Measurements from ENCODE around the gene HCK. TPM values are rescaled to one million over a fixed set of nuclear protein-coding genes. Genes with fewer than 3 reads are reported as not detected.

The HCK gene
- total RNA-seq, 2 experiments from 2014 or later, result not detected

GRCh38 chr20:32051720-32052089 is 337 bp upstream of the HCK start:
- H3K9me3 Mint-ChIP-seq, result no peaks in the 10 kb centered on the region
- peaks cover 11% of the 10 kb centered on the region for H3K4me1 Mint-ChIP-seq (ENCODE audit: low read depth)
- CTCF ChIA-PET, result no interaction called here
- no peak overlapping the region for H3K27ac Mint-ChIP-seq
- no peak for DNase-seq
- H3K36me3 Mint-ChIP-seq (ENCODE audit: low read depth), result no peaks in the 10 kb centered on the region
- H3K4me3 Mint-ChIP-seq, result peak overlapping the region; percentile 63
- H3K27me3 Mint-ChIP-seq (ENCODE audit: low read depth), result peaks cover 45% of the 10 kb centered on the region
- intact Hi-C loops (cut with micrococcal nuclease), result no loop called here

DNA sequence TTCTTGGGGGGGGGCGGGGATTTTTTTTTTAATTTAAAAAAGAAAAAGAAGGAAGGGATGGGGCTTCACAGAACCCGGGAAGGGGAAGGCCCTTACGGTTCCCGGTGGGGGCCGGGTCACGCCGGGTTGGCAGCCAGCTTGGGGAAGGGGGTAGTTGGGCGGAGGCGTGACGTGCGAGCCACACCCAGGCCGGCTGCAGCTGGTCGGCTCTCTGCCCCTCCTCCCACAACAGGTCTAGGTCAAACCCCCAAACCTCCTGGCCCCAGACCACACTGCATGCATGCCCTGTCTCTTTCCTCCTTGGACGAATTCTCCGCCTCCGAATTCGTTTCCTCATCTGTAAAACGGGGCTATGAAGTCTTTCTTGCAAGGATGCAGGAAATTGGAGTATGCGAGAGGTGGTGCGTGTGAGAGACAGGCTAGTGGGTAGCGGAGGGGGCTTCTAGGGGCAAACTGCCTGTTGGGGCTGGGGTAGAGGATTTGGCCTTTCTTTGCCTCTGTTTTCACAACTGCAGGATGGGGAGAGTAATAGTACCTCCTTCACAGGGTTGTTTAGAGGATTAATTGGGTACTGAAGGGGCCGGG is 828 bp downstream of the HCK start:
- Mint-ChIP-seq H3K9me3 (no peaks in the 10 kb centered on the region), H3K4me1 (ENCODE audit: low read depth) (peaks cover 11% of the 10 kb centered on the region), H3K4me3 (no peak overlapping the region), H3K36me3 (ENCODE audit: low read depth) (no peaks in the 10 kb centered on the region), H3K27ac (no peak overlapping the region), H3K27me3 (ENCODE audit: low read depth) (peaks cover 47% of the 10 kb centered on the region)
- CTCF ChIA-PET, result interaction anchor here (1.2 kb wide), 1 partner anchor 15 kb away, joined by 4 read pairs; no protein-coding TSS in a partner anchor
- DNase-seq, result peak; percentile 11
- intact Hi-C loops (cut with micrococcal nuclease), result no loop called here

DNA sequence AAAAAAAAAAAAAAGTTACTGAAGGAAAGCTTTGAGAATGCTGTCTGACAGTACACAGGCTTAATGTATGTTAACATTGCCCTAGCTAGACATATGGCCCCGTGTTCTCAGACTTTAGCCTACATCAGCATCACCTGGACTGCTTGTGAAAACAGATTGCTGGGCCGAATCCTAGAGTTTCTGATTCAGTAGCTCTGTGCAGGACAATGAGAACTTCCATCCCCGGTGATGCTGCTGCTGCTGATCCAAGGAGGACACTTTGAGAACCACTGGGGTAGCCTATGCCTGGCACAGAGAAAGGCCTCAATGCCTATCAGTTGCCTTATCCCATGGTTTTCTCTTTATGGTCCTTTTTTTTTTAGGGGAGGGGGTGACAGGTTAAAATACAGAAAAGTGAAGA is 1.6 kb downstream of the HCK start:
- Mint-ChIP-seq H3K9me3 (no peaks in the 10 kb centered on the region), H3K4me1 (ENCODE audit: low read depth) (peaks cover 11% of the 10 kb centered on the region), H3K4me3 (no peak overlapping the region), H3K27ac (no peak overlapping the region), H3K27me3 (ENCODE audit: low read depth) (peaks cover 47% of the 10 kb centered on the region), H3K36me3 (ENCODE audit: low read depth) (no peaks in the 10 kb centered on the region)
- CTCF ChIA-PET, result interaction anchor here (1.2 kb wide), 1 partner anchor 16 kb away, joined by 4 read pairs; no protein-coding TSS in a partner anchor
- intact Hi-C loops (cut with micrococcal nuclease), result no loop called here
- DNase-seq, result no peak

DNA sequence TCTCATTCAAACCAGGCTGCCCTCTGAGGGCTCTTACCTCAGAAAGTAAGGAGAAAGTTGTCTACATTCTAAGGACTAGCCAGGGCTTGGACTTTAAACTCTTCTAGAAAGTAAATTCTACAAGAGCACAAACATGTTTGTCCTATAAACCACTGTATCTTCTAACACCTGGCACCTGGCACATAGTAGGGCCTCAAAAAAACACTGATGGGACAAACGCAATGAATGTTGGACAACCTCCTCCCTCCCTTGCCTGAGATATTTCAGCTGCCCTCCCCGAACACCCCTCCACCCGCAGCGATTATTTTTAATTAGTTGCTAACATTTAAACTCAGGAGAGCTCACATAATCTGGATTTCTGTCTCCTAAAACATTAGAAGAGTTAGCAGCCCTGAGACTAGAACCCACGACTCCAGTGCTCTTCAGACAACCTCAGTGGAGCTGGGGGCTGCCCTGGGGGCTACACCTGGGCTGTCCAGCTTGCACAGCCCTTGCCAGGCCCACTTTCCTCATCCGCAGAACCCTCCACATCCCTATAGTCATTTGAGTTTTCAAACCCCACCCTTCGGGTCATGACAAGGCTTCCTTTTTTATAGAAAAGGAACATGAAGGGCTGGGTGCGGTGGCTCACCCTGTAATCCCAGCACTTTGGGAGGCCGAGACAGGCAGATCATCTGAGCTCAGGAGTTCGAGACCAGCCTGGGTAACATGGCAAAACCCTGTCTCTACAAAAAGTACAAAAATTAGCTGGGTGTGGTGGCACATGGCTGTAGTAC is 4.9 kb downstream of the HCK start:
- Mint-ChIP-seq H3K27me3 (ENCODE audit: low read depth) (peaks cover 42% of the 10 kb centered on the region), H3K4me3 (no peak overlapping the region), H3K36me3 (ENCODE audit: low read depth) (no peaks in the 10 kb centered on the region), H3K27ac (no peak overlapping the region), H3K4me1 (ENCODE audit: low read depth) (peaks cover 5% of the 10 kb centered on the region), H3K9me3 (no peaks in the 10 kb centered on the region)
- DNase-seq, result no peak
- intact Hi-C loops (cut with micrococcal nuclease), result no loop called here
- CTCF ChIA-PET, result no interaction called here

DNA sequence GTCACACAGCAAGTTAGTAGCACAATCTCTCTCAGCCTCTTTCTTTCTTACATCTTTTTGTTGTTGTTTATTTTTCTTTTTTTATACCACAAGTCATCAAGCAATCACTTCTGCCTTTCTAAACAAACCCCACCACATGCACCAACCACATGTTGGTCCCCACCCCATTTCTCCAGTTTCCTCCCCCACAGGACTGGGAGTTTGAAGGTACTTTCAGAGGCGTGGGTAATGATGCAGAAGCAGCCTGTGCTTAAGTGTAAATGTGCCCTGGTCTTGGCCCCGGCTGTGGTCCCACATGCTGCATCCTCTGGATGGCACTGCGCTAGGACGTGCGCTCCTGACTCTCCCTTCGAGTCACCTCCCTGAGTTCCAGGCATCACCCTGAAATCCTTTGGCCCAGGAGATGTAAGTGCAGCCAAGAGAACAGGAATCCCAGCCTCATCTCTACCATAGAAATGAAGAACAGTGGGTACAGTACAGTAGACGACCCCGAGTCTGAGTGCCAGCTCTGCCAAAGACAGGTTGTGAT is 5.7 kb downstream of the HCK start:
- Mint-ChIP-seq H3K27ac (no peak overlapping the region), H3K4me1 (ENCODE audit: low read depth) (peaks cover 6% of the 10 kb centered on the region), H3K4me3 (no peak overlapping the region), H3K9me3 (no peaks in the 10 kb centered on the region), H3K27me3 (ENCODE audit: low read depth) (peaks cover 42% of the 10 kb centered on the region), H3K36me3 (ENCODE audit: low read depth) (no peaks in the 10 kb centered on the region)
- intact Hi-C loops (cut with micrococcal nuclease), result no loop called here
- DNase-seq, result no peak
- CTCF ChIA-PET, result no interaction called here

- Mint-ChIP-seq H3K9me3 (no peaks in the 10 kb centered on the region), H3K27ac (no peak overlapping the region), H3K27me3 (ENCODE audit: low read depth) (peaks cover 32% of the 10 kb centered on the region), H3K4me3 (no peak overlapping the region), H3K36me3 (ENCODE audit: low read depth) (no peaks in the 10 kb centered on the region), H3K4me1 (ENCODE audit: low read depth) (peaks cover 6% of the 10 kb centered on the region)
- no peak for DNase-seq
- CTCF ChIA-PET, result interaction anchor here (0.7 to 0.9 kb wide), 2 partner anchors 27 to 235 kb away, joined by 3 read pairs; no protein-coding TSS in a partner anchor
- intact Hi-C loops (cut with micrococcal nuclease), result no loop called here
Observed at GRCh38 chr20:32059189-32059588, 7.1 kb downstream of the HCK start.

DNA sequence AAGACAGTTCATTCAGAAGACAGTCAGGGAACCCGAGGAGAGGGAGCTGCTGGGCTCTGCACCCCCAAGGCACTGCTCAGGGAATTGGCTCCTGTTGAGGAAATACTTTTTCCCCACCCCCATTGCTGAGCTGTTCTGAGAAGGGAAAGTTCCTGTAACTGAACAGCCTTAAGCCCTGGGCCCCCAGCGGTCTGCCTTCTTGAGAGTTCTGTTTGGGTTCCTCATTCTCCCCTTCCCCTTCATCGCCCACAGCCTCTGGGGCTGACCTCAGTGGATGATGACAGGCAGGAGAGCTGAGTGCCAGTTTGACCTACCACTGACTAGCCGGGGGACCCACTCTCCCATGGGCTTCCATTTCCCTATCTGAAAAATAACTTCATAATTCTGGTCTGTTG is 10.7 kb downstream of the HCK start:
- Mint-ChIP-seq H3K4me3 (no peak overlapping the region), H3K27ac (no peak overlapping the region), H3K36me3 (ENCODE audit: low read depth) (no peaks in the 10 kb centered on the region), H3K4me1 (ENCODE audit: low read depth) (peaks cover 6% of the 10 kb centered on the region), H3K9me3 (no peaks in the 10 kb centered on the region), H3K27me3 (ENCODE audit: low read depth) (peaks cover 29% of the 10 kb centered on the region)
- peak; percentile 41 for DNase-seq
- CTCF ChIA-PET, result interaction anchor here (0.5 to 0.7 kb wide), 2 partner anchors 17 to 377 kb away, joined by 3 read pairs; no protein-coding TSS in a partner anchor
- intact Hi-C loops (cut with micrococcal nuclease), result no loop called here

DNA sequence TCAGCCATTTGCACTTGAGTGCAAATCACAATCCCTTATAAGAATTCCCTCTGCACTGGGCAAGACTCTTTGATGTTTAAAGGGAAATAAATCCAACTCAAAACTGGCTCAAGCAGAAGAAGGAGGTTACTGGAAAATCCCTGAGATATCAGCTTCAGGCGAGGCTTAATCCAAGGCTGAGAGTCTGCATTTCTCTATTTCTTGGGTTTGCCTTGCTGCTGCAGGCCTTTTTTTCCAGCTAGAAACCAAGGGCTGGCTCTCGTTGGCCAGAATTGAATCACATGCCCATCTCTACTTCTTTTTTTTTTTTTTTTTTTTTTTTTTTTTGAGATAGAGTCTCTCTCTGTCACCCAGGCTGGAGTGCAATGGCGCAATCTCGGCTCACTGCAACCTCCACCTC is 11.7 kb downstream of the HCK start:
- CTCF ChIA-PET, result no interaction called here
- H3K27me3 Mint-ChIP-seq (ENCODE audit: low read depth), result peaks cover 27% of the 10 kb centered on the region

DNA sequence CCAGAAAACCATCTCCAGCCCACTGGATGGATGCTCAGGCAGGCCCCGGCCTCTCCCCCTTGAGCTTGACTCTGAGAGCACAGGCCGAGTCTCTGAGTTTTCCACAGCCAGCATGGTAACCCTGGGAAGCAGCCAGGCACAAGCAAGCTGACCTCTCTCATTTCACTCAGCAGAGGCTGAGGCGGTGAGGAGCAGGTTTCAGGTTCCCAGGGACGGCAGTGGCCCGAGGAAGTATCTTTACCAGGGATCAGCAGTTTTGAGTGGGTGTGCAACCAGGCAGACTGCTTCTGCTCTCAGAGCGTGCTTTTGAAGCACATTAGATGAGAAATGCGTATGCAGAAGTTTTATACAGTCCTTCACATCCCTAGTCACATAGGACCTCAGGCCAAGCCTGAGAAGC is 12.6 kb downstream of the HCK start:
- CTCF ChIA-PET, result no interaction called here
- no peaks in the 10 kb centered on the region for H3K36me3 Mint-ChIP-seq (ENCODE audit: low read depth)
- H3K27ac Mint-ChIP-seq, result no peak overlapping the region
- intact Hi-C loops (cut with micrococcal nuclease), result no loop called here
- DNase-seq, result no peak
- peaks cover 22% of the 10 kb centered on the region for H3K27me3 Mint-ChIP-seq (ENCODE audit: low read depth)
- H3K9me3 Mint-ChIP-seq, result no peaks in the 10 kb centered on the region
- H3K4me1 Mint-ChIP-seq (ENCODE audit: low read depth), result peaks cover 6% of the 10 kb centered on the region
- no peak overlapping the region for H3K4me3 Mint-ChIP-seq

More for the DNA sequence above, 11.7 kb downstream of the HCK start:
- Mint-ChIP-seq H3K4me1 (ENCODE audit: low read depth) (peaks cover 6% of the 10 kb centered on the region), H3K27ac (no peak overlapping the region), H3K4me3 (no peak overlapping the region), H3K36me3 (ENCODE audit: low read depth) (no peaks in the 10 kb centered on the region), H3K9me3 (no peaks in the 10 kb centered on the region)
- intact Hi-C loops (cut with micrococcal nuclease), result no loop called here
- DNase-seq, result no peak

- H3K27me3 Mint-ChIP-seq (ENCODE audit: low read depth), result peaks cover 5% of the 10 kb centered on the region
- intact Hi-C loops (cut with micrococcal nuclease), result no loop called here
- H3K4me3 Mint-ChIP-seq, result no peak overlapping the region
- no peak overlapping the region for H3K27ac Mint-ChIP-seq
- no peaks in the 10 kb centered on the region for H3K9me3 Mint-ChIP-seq
- H3K36me3 Mint-ChIP-seq (ENCODE audit: low read depth), result no peaks in the 10 kb centered on the region
- peaks cover 5% of the 10 kb centered on the region for H3K4me1 Mint-ChIP-seq (ENCODE audit: low read depth)
- CTCF ChIA-PET, result interaction anchor here (1.3 kb wide), 1 partner anchor 25 kb away, joined by 5 read pairs; no protein-coding TSS in a partner anchor
- no peak for DNase-seq
Observed at GRCh38 chr20:32067234-32067821, 15.3 kb downstream of the HCK start.

GRCh38 chr20:32068174-32068573 is 16.1 kb downstream of the HCK start:
- DNase-seq, result no peak
- H3K4me1 Mint-ChIP-seq (ENCODE audit: low read depth), result no peaks in the 10 kb centered on the region
- intact Hi-C loops (cut with micrococcal nuclease), result no loop called here
- no peak overlapping the region for H3K27ac Mint-ChIP-seq
- no peaks in the 10 kb centered on the region for H3K9me3 Mint-ChIP-seq
- H3K36me3 Mint-ChIP-seq (ENCODE audit: low read depth), result no peaks in the 10 kb centered on the region
- CTCF ChIA-PET, result no interaction called here
- no peak overlapping the region for H3K4me3 Mint-ChIP-seq
- H3K27me3 Mint-ChIP-seq (ENCODE audit: low read depth), result peaks cover 2% of the 10 kb centered on the region

GRCh38 chr20:32069711-32070110 is 17.7 kb downstream of the HCK start:
- no peaks in the 10 kb centered on the region for H3K4me1 Mint-ChIP-seq (ENCODE audit: low read depth)
- H3K27ac Mint-ChIP-seq, result no peak overlapping the region
- CTCF ChIA-PET, result no interaction called here
- H3K4me3 Mint-ChIP-seq, result no peak overlapping the region
- H3K36me3 Mint-ChIP-seq (ENCODE audit: low read depth), result no peaks in the 10 kb centered on the region
- intact Hi-C loops (cut with micrococcal nuclease), result no loop called here
- peaks cover 2% of the 10 kb centered on the region for H3K27me3 Mint-ChIP-seq (ENCODE audit: low read depth)
- no peak for DNase-seq
- no peaks in the 10 kb centered on the region for H3K9me3 Mint-ChIP-seq
